Activated CD8-positive, alpha-beta T cell treated with anti-CD3 and anti-CD28 coated beads for 36 hours (primary cell): ENCODE measurements around the gene NFE2L2. TPM values are rescaled to one million over a fixed set of nuclear protein-coding genes. Genes with fewer than 3 reads are reported as not detected.

Experiments
- ATAC-seq: fragments of 200-7000 bp; cut with Tn5 transposase; one replicate; pipeline ENCODE4 v1.10.0; 2021; ENCODE audit warnings: mild to moderate bottlenecking, moderate library complexity
- CTCF ChIA-PET: fragments of 350-600 bp; sonication (Branson Sonifier 250); formaldehyde crosslinking; loops from one replicate; lab custom pipeline; 2021; ENCODE audit warnings: antibody characterized with exemption; lab: Charles Lee
- POLR2A ChIA-PET: fragments of 350-600 bp; sonication (Branson Sonifier 250); formaldehyde crosslinking; loops from one replicate; lab custom pipeline; 2021; ENCODE audit warnings: antibody characterized with exemption; lab: Charles Lee
- DNase-seq: peaks from one replicate; pipeline ENCODE4 v3.0.0-alpha.2; 2020
- H3K27ac Mint-ChIP-seq: one replicate; pipeline ENCODE4 v1.8.0; 2021; ENCODE audit warnings: mild to moderate bottlenecking, mixed read lengths
- H3K27me3 Mint-ChIP-seq: one replicate; pipeline ENCODE4 v1.8.0; 2021; ENCODE audit warnings: mixed read lengths
- H3K36me3 Mint-ChIP-seq: one replicate; pipeline ENCODE4 v1.8.0; 2021; ENCODE audit warnings: low read depth, mixed read lengths
- H3K4me1 Mint-ChIP-seq: one replicate; pipeline ENCODE4 v1.8.0; 2021; ENCODE audit warnings: low read depth, mixed read lengths
- H3K4me3 Mint-ChIP-seq: one replicate; pipeline ENCODE4 v1.8.0; 2021; ENCODE audit warnings: mild to moderate bottlenecking, moderate library complexity, mixed read lengths
- H3K9me3 Mint-ChIP-seq: one replicate; pipeline ENCODE4 v1.8.0; 2021; ENCODE audit warnings: mixed read lengths
- intact Hi-C: fragments of 100-400 bp; cut with micrococcal nuclease; formaldehyde crosslinking; loops from one replicate; pipeline ENCODE4 v1.10.0; 2022
- total RNA-seq, 2 experiments: library from RNA; stranded (reverse); gene quantifications; one replicate each; pipeline ENCODE4 v1.2.3, GENCODE V29; 2021
- TF ChIP-seq, protein P1 (sequence below): fragments of 200-600 bp; IDR thresholded peaks from one replicate; pipeline ENCODE4 v1.8.0; 2022; ENCODE audit warnings: antibody characterized with exemption, mild to moderate bottlenecking

The NFE2L2 gene
- total RNA-seq, 2 experiments from 2014 or later: 57.3 to 57.6 TPM

DNA sequence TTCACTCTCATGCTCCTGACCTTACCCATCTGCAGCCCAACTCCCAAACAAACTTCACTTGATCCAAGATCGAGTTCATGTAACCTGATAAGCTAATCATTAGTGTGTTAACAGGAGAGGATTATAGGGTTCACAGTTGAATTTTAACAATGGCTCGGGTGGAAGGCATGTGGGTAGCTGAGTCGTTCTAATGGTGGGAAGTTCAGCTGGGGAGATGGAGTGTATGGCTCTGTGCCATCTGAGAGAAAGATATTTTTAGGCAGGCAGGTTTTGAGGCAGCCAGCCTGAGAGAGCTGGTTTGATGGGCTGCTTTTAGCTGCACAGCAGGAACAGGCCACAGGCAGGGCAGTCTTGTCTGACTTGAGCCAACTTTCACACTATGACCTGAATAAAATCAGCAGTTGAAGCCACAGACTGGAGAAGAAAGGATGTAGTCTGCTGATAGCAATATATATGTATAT, 17.7 kb upstream of the NFE2L2 start:
- TF ChIP-seq, protein P1, sequence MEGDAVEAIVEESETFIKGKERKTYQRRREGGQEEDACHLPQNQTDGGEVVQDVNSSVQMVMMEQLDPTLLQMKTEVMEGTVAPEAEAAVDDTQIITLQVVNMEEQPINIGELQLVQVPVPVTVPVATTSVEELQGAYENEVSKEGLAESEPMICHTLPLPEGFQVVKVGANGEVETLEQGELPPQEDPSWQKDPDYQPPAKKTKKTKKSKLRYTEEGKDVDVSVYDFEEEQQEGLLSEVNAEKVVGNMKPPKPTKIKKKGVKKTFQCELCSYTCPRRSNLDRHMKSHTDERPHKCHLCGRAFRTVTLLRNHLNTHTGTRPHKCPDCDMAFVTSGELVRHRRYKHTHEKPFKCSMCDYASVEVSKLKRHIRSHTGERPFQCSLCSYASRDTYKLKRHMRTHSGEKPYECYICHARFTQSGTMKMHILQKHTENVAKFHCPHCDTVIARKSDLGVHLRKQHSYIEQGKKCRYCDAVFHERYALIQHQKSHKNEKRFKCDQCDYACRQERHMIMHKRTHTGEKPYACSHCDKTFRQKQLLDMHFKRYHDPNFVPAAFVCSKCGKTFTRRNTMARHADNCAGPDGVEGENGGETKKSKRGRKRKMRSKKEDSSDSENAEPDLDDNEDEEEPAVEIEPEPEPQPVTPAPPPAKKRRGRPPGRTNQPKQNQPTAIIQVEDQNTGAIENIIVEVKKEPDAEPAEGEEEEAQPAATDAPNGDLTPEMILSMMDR: no peak
- CTCF ChIA-PET: interaction anchor here (0.8 to 3.0 kb wide), 8 partner anchors 8 to 121 kb away, joined by 3 to 18 read pairs (median 4); partner anchors contain the start of gene NFE2L2
- Mint-ChIP-seq H3K4me1 (peaks cover 5% of the 10 kb centered on the region), H3K27me3 (no peaks in the 10 kb centered on the region), H3K4me3 (no peak overlapping the region), H3K36me3 (no peaks in the 10 kb centered on the region), H3K9me3 (no peaks in the 10 kb centered on the region), H3K27ac (no peak overlapping the region)
- no peak for DNase-seq
- intact Hi-C loops: no loop called here
- ATAC-seq: no peak
- POLR2A ChIA-PET: interaction anchor here (0.7 to 3.1 kb wide), 7 partner anchors 10 to 116 kb away, joined by 3 to 20 read pairs (median 3); partner anchors contain the start of gene NFE2L2

DNA sequence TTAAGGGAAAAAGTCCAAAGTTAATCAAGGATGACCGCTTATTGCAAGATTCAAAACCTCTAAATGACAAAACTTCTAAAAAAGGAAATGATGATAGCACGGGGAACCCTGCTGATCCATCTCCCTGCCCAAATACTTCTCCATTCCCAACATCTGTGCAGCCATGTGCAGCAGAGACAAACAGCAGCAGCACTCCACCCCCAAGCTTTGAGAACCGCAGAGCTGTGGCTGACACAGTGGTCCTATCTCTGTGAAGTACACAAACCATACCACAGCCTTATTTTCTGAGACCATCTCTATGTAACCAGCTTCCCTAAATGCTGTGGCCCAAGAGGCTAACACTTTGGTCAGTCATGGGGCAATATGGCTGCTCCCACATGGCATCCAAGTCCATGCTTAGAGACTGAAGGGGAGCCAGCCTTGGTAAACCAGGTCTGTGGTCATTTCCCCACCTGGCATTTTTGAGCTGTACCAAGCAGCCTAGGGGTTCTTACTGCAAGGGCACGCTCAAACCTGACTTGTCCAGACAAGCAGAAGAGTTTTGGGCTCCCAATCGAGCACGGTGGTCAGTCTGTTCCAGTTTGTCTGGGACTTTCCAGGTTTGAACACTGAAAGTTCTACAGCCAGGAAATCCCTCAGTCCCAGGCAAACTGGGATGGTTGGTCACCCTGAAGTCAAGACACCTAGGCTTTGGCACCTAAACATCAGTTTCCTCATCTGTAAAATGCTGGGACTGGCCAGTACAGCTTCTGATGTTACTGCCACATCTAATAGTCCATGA, 17.1 kb upstream of the NFE2L2 start:
- intact Hi-C loops: no loop called here

DNA sequence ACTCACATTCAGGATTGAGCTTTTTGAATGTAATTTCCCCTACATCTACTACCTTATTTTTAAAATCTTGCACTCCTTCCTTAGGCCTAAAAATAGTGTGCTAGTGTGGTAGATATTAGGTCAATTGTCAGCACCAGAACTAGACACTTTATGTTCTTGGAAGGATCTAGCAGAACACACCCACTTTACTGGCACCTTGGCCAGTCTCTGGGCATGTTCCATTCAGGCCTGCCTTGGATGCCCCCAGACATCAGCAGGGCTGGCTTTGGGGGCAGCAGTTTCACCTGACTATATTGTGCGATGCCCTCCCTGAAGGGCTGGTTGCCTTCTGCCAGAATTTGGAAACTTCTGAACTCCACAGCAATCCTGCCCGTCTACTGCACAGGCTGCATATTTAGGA, 15.3 kb upstream of the NFE2L2 start:
- POLR2A ChIA-PET: interaction anchor here (1.0 kb wide), 1 partner anchor 9 kb away, joined by 3 read pairs; no protein-coding TSS in a partner anchor
- TF ChIP-seq, protein P1: no peak

More for the DNA sequence above, 17.1 kb upstream of the NFE2L2 start:
- Mint-ChIP-seq H3K4me1 (peaks cover 5% of the 10 kb centered on the region), H3K27me3 (no peaks in the 10 kb centered on the region), H3K36me3 (no peaks in the 10 kb centered on the region), H3K4me3 (no peak overlapping the region), H3K9me3 (no peaks in the 10 kb centered on the region), H3K27ac (no peak overlapping the region)
- ATAC-seq (no peak), DNase-seq (no peak)
- TF ChIP-seq, protein P1: no peak
- CTCF ChIA-PET: interaction anchor here (1.2 to 3.0 kb wide), 6 partner anchors 8 to 117 kb away, joined by 3 to 13 read pairs (median 4); no protein-coding TSS in a partner anchor
- POLR2A ChIA-PET: interaction anchor here (0.7 to 3.1 kb wide), 6 partner anchors 9 to 43 kb away, joined by 3 to 20 read pairs (median 3); partner anchors contain the start of gene NFE2L2

DNA sequence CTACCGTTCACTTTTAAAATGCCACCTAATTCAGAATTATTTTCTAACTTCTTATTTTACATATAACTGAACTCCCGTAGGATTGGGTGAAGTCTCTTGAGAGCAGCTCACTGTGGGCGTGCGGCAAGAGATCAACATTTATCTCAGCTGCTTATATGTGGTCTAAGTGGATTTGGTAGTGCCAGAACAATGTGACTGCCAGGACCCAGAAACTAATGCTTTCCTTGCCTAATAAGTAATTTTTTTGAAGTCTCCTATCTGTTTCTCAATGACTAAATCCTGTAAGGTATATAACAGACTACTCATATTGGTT, 11.2 kb upstream of the NFE2L2 start:
- H3K36me3 Mint-ChIP-seq: no peaks in the 10 kb centered on the region
- no peak overlapping the region for H3K27ac Mint-ChIP-seq
- ChIA-PET CTCF (no interaction called here), POLR2A (no interaction called here)
- ATAC-seq (no peak), DNase-seq (no peak)
- TF ChIP-seq, protein P1: no peak
- intact Hi-C loops: no loop called here
- no peaks in the 10 kb centered on the region for H3K27me3 Mint-ChIP-seq
- peaks cover 21% of the 10 kb centered on the region for H3K4me1 Mint-ChIP-seq
- no peak overlapping the region for H3K4me3 Mint-ChIP-seq
- no peaks in the 10 kb centered on the region for H3K9me3 Mint-ChIP-seq

More for the DNA sequence above, 15.3 kb upstream of the NFE2L2 start:
- DNase-seq (no peak), ATAC-seq (no peak)
- H3K27me3 Mint-ChIP-seq: no peaks in the 10 kb centered on the region
- no peaks in the 10 kb centered on the region for H3K36me3 Mint-ChIP-seq
- H3K4me3 Mint-ChIP-seq: no peak overlapping the region
- H3K9me3 Mint-ChIP-seq: no peaks in the 10 kb centered on the region
- peaks cover 2% of the 10 kb centered on the region for H3K4me1 Mint-ChIP-seq
- no peak overlapping the region for H3K27ac Mint-ChIP-seq
- CTCF ChIA-PET: interaction anchor here (1.1 to 1.8 kb wide), 7 partner anchors 10 to 16 kb away, joined by 3 to 6 read pairs (median 3); no protein-coding TSS in a partner anchor
- intact Hi-C loops: no loop called here
